Measurements from ENCODE around the gene ZNF415. TPM values are rescaled to one million over a fixed set of nuclear protein-coding genes. Genes with fewer than 3 reads are reported as not detected.

ZNF415 gene
- polyA plus RNA-seq, 2 of the 4 experiments (the other 2 are of a cell fraction), result not detected

- no peak overlapping the region for H3K4me2 ChIP-seq
- CTCF ChIA-PET, result no interaction called here
- H3K4me1 ChIP-seq, result no peaks in the 10 kb centered on the region
- WGBS (ENCODE audit: missing lambda C conversion rate), result 3% methylated on average over 2 of the region's 2 CpGs
- no peak for TF ChIP-seq TFCP2L1 (CRISPR knock-in tag; IDR thresholded peaks at IDR 0.05)
- no peak overlapping the region for H3K27ac ChIP-seq
- DNase-seq (ENCODE audit: low read depth in 1 of 2, low spot score in 1 of 2), result no peak
- ATAC-seq, result no peak
- no peak overlapping the region for H3K4me3 ChIP-seq
- peaks cover 80% of the 10 kb centered on the region for H3K9me3 ChIP-seq
- no peak for FAIRE-seq
- POLR2A ChIA-PET, result no interaction called here
Observed at GRCh38 chr19:53112286-53112685, 20.4 kb downstream of the ZNF415 start.

- Histone ChIP-seq H3K4me3 (no peak overlapping the region), H3K4me1 (no peaks in the 10 kb centered on the region), H3K4me2 (no peak overlapping the region), H3K9me3 (peaks cover 81% of the 10 kb centered on the region), H3K27ac (no peak overlapping the region)
- FAIRE-seq (no peak), DNase-seq (ENCODE audit: low read depth in 1 of 2, low spot score in 1 of 2) (no peak), ATAC-seq (no peak)
- ChIA-PET POLR2A (no interaction called here), CTCF (no interaction called here)
- 3% methylated on average over 5 of the region's 5 CpGs for WGBS (ENCODE audit: missing lambda C conversion rate)
- TF ChIP-seq TP53 (CRISPR knock-in tag; IDR thresholded peaks at IDR 0.05) (no peak), NPAS2 (CRISPR knock-in tag; IDR thresholded peaks at IDR 0.05; ENCODE audit: borderline replicate concordance) (no peak), MAX (IDR thresholded peaks at IDR 0.05) (no peak), KDM5A (IDR thresholded peaks at IDR 0.05) (no peak), POLR2A (IDR thresholded peaks at IDR 0.05; ENCODE audit: low read length) (no peak)
Observed at GRCh38 chr19:53109527-53109926, 23.2 kb downstream of the ZNF415 start.

- Histone ChIP-seq H3K9me3 (peaks cover 71% of the 10 kb centered on the region), H3K4me2 (peak within 1 kb of the TSS; percentile 69), H3K4me1 (no peaks in the 10 kb centered on the region), H3K27ac (peak within 1 kb of the TSS; percentile 71 to 91), H3K4me3 (peak within 1 kb of the TSS; percentile 69)
- peak; percentile 92 to 95 for DNase-seq (ENCODE audit: low read depth in 1 of 2, low spot score in 1 of 2)
- WGBS (ENCODE audit: missing lambda C conversion rate), result 9% methylated on average over 36 of the region's 67 CpGs
- no peak for FAIRE-seq
- 0 out of 3 replicates have a peak, but pooled peaks have one; percentile 75 for TF ChIP-seq BCL3 (IDR thresholded peaks at IDR 0.05)
- TF ChIP-seq JUN (IDR thresholded peaks at IDR 0.05), result peak; percentile 54 to 75; a peak in 3 of 5 replicates
- TF ChIP-seq E2F6 (IDR thresholded peaks at IDR 0.05; ENCODE audit: borderline replicate concordance, low read depth), result 0 out of 2 replicates have a peak, but pooled peaks have one; percentile 21
- TF ChIP-seq POLR2A (IDR thresholded peaks at IDR 0.05; ENCODE audit: low read length), result peak; percentile 88
- peak; percentile 76 for TF ChIP-seq MAX (IDR thresholded peaks at IDR 0.05)
- no peak for TF ChIP-seq TP53 (CRISPR knock-in tag; IDR thresholded peaks at IDR 0.05)
- ChIA-PET POLR2A (no interaction called here), CTCF (no interaction called here)
- peak; percentile 98 for ATAC-seq
Observed at GRCh38 chr19:53103234-53104203, 29.2 kb downstream of the ZNF415 start, which contains the start of gene ZNF160. ZNF160 (minus strand) TSS chr19:53103422; CDS start chr19:53086276, 17,146 bp downstream.

- no peak; the same call in 1 of the 2 replicates for TF ChIP-seq MAX (IDR thresholded peaks at IDR 0.05)
- 0 out of 2 replicates have a peak, but pooled peaks have one; percentile 69 for TF ChIP-seq PHF8 (IDR thresholded peaks at IDR 0.05; ENCODE audit: borderline replicate concordance, low read depth)
- TF ChIP-seq TP53 (CRISPR knock-in tag; IDR thresholded peaks at IDR 0.05), result no peak
- TF ChIP-seq E2F6 (IDR thresholded peaks at IDR 0.05; ENCODE audit: borderline replicate concordance, low read depth), result 0 out of 2 replicates have a peak, but pooled peaks have one; percentile 9
- peak overlapping the region; percentile 69 for H3K4me3 ChIP-seq
- peaks cover 71% of the 10 kb centered on the region for H3K9me3 ChIP-seq
- H3K4me1 ChIP-seq, result no peaks in the 10 kb centered on the region
- ChIA-PET POLR2A (no interaction called here), CTCF (no interaction called here)
- peak overlapping the region; percentile 69 for H3K4me2 ChIP-seq
- ATAC-seq (peak; percentile 62 to 64), DNase-seq (ENCODE audit: low read depth in 1 of 2, low spot score in 1 of 2) (peak in 1 of 2 experiments; percentile 29), FAIRE-seq (no peak)
- peak overlapping the region; percentile 71 to 91 for H3K27ac ChIP-seq
- 8% methylated on average over 31 of the region's 33 CpGs for WGBS (ENCODE audit: missing lambda C conversion rate)
Observed at GRCh38 chr19:53102756-53103233, 29.9 kb downstream of the ZNF415 start.
